Cardiac fibroblast (primary cell): ENCODE data around the gene PGBD2.
"Not testable (repeated sequence)": the region's sequence is repeated elsewhere in the genome, so short reads cannot be mapped to it uniquely, and the experiment has no call there.

Experiments used
- DNase-seq, 2 donors: peaks; one replicate each; pipeline versions ENCODE4 v3.0.0 to v3.0.0-alpha.2; 2010; ENCODE audit warnings: low read depth in 2 of 2
- H3K4me3 ChIP-seq, 2 donors: replicated peaks in 1 of 2; 1 replicate in 1 of 2; 2 replicates in 1 of 2; pipeline ENCODE4 v1.5.1; 2011; ENCODE audit warnings: low read depth in 2 of 2, low read length in 2 of 2, mild to moderate bottlenecking in 2 of 2, moderate library complexity in 1 of 2
- CTCF ChIP-seq: IDR thresholded peaks from one replicate; pipeline ENCODE4 v1.5.1; 2011; ENCODE audit warnings: low read depth, mild to moderate bottlenecking, low read length, inconsistent platforms

The PGBD2 gene

GRCh38 chr1:248914796-248915381, 8.9 kb downstream of the PGBD2 start:
- H3K4me3 ChIP-seq: no peak overlapping the region
- TF ChIP-seq CTCF: no peak
- no peak for DNase-seq

DNA sequence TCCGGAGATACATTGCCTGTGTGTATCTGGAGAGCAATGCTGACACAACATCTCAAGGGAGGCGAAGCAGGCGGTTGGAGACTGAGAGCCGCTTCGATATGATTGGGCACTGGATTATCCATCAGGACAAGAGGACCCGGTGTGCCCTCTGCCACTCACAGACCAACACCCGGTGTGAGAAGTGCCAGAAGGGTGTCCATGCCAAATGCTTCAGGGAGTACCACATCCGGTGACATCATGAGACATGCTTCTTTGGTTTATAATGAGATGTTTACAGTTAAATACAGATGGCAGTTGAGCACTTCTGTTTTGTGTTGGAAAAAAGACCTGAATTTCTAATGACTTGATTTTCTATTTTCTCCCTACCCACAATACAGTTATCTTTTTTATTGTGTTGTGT, 12.1 kb downstream of the PGBD2 start:
- no peak for DNase-seq
- no peak overlapping the region for H3K4me3 ChIP-seq
- no peak for TF ChIP-seq CTCF

- DNase-seq: no peak
- TF ChIP-seq CTCF: no peak
- H3K4me3 ChIP-seq: no peak overlapping the region
Measured at GRCh38 chr1:248923352-248924338, 17.6 kb downstream of the PGBD2 start.

DNA sequence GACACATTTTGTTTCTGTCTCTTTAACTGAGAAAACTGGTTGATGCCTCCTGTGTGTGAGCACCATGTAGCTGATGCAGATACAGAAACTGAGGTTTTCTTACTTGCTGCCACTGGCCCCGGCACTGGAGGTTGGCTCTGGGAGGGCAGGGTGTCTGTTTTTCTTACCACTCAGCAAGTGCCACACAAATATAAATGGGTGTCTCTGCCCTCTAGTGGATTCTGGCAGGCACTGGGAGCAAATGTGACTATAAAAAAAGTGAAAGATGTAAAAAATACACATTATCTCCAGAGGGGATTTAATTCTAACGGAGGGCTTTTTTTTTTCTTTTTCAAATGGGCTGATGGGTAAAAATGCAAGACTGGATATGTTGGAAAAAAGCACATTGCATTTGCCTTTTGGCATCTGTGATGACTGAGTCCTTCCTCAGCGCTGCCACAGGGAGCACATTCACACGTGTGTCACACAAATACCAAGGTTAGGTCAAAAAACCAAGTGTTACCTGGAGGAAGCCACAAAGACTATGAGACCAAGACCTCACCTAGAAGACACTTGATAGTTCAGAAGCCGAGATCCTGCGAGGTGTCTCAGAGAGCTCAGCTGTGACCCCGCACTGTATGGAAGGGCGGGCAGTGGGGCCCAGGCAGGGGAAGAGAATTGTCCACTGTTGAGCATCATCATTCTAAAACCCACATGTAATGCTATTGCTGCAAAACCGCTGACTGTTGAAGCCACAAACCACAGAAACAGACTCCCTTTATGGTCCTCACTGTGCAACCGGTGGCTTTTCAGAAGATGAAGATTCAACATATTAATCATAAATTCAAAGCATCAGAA, 18.9 kb downstream of the PGBD2 start:
- peak; percentile 63 for TF ChIP-seq CTCF
- DNase-seq: peak; percentile 62 to 71
- H3K4me3 ChIP-seq: no peak overlapping the region

- DNase-seq, H3K4me3 ChIP-seq: not testable (repeated sequence)
Measured at GRCh38 chr1:248925859-248926258, 19.8 kb downstream of the PGBD2 start.

GRCh38 chr1:248926401-248927182, 20.6 kb downstream of the PGBD2 start:
- H3K4me3 ChIP-seq: no peak overlapping the region
- TF ChIP-seq CTCF: no peak
- peak; percentile 13 to 73 for DNase-seq

DNA sequence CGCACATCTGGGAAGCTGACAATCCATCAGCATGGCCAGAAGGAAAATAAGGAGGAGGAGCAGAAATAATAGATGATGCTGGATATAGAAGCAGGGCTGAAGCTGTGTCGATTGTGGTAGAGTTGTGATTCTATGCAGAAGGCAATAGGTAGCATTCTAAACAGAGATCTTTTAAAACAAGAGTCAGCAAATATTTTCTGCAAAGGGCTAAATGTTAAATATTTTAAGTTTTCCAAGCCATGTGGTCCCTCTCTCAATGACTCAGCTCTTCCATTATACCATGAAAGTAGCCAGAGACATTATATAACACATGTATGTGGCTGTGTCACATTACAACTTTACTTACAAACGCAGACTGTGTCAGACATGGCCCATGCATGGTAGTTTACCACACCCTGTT, 21.2 kb downstream of the PGBD2 start:
- not testable (repeated sequence) for H3K4me3 ChIP-seq, DNase-seq

- not testable (repeated sequence) for H3K4me3 ChIP-seq, DNase-seq
Measured at GRCh38 chr1:248928122-248928521, 22.1 kb downstream of the PGBD2 start.

DNA sequence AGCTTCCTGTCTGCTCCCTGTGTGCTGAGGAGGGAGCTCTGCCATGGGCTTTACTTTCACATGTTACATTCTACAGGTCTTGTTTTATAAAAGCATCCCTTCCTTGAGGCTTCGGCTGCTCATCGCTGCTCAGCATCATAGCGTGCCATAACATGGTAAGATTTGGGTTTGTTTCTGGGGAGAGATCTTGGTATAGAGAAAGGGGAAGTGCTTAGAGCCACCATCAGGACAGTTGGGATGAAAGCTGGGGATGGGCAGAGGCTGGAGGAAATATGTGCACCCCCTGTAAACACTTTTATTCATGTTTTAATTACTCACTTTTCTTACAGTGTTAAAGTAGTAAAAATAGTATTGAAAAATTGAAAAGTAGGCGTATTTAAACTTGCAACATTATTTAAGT, 24.0 kb downstream of the PGBD2 start:
- not testable (repeated sequence) for DNase-seq, H3K4me3 ChIP-seq

GRCh38 chr1:248938173-248938809, 32.3 kb downstream of the PGBD2 start:
- DNase-seq: not testable (repeated sequence)

More at GRCh38 chr1:248938173-248938809, 32.3 kb downstream of the PGBD2 start:
- H3K4me3 ChIP-seq: not testable (repeated sequence)
